ENCODE measurements around the gene TRIM25.

The TRIM25 gene

GRCh38 chr17:56896968-56897359 is 16.9 kb downstream of the TRIM25 start:
- DNase-seq (ENCODE audit: extremely low read depth, low read depth) = no peak
- H3K4me3 ChIP-seq (replicated peaks; ENCODE audit: low read depth, low read length) = no peak overlapping the region
- TF ChIP-seq CTCF (IDR thresholded peaks at IDR 0.05; ENCODE audit: low read depth, low read length, missing control alignments) = no peak

- no peak overlapping the region for H3K4me3 ChIP-seq (replicated peaks; ENCODE audit: low read depth, low read length)
- no peak for TF ChIP-seq CTCF (IDR thresholded peaks at IDR 0.05; ENCODE audit: low read depth, low read length, missing control alignments)
- DNase-seq (ENCODE audit: extremely low read depth, low read depth) = no peak
These were observed 17.5 kb downstream of the TRIM25 start for GRCh38 chr17:56896217-56896967.

- H3K4me3 ChIP-seq (replicated peaks; ENCODE audit: low read depth, low read length) = no peak overlapping the region
- TF ChIP-seq CTCF (IDR thresholded peaks at IDR 0.05; ENCODE audit: low read depth, low read length, missing control alignments) = no peak
- DNase-seq (ENCODE audit: extremely low read depth, low read depth) = no peak
These were observed 18.9 kb downstream of the TRIM25 start for GRCh38 chr17:56894859-56895455.

GRCh38 chr17:56893503-56893902 is 20.3 kb downstream of the TRIM25 start:
- DNase-seq (ENCODE audit: extremely low read depth, low read depth) = no peak
- TF ChIP-seq CTCF (IDR thresholded peaks at IDR 0.05; ENCODE audit: low read depth, low read length, missing control alignments) = no peak
- no peak overlapping the region for H3K4me3 ChIP-seq (replicated peaks; ENCODE audit: low read depth, low read length)

GRCh38 chr17:56892333-56892732 is 21.5 kb downstream of the TRIM25 start:
- H3K4me3 ChIP-seq (replicated peaks; ENCODE audit: low read depth, low read length) = no peak overlapping the region
- TF ChIP-seq CTCF (IDR thresholded peaks at IDR 0.05; ENCODE audit: low read depth, low read length, missing control alignments) = no peak
- no peak for DNase-seq (ENCODE audit: extremely low read depth, low read depth)

GRCh38 chr17:56891751-56892150 is 22.1 kb downstream of the TRIM25 start:
- TF ChIP-seq CTCF (IDR thresholded peaks at IDR 0.05; ENCODE audit: low read depth, low read length, missing control alignments) = peak; percentile 39
- no peak for DNase-seq (ENCODE audit: extremely low read depth, low read depth)
- H3K4me3 ChIP-seq (replicated peaks; ENCODE audit: low read depth, low read length) = no peak overlapping the region

Data from HFF-Myc (cell line).